GM12872 (cell line): Measurements from ENCODE around the gene OSBP2.

Experiments used
- CTCF ChIP-seq: IDR thresholded peaks from 3 replicates; pipeline ENCODE4 v1.5.1; 2011; ENCODE audit warnings: low read depth, mild to moderate bottlenecking, low read length, moderate library complexity; ENCODE audit not compliant: insufficient read depth

Gene OSBP2

GRCh38 chr22:30755759-30756124, 61.1 kb downstream of the OSBP2 start:
- no peak for TF ChIP-seq CTCF

GRCh38 chr22:30763815-30764673, 69.4 kb downstream of the OSBP2 start:
- TF ChIP-seq CTCF, result peak; percentile 68

- no peak for TF ChIP-seq CTCF
Observed at GRCh38 chr22:30767661-30768060, 73.0 kb downstream of the OSBP2 start.

GRCh38 chr22:30770716-30771115, 76.0 kb downstream of the OSBP2 start:
- no peak for TF ChIP-seq CTCF

GRCh38 chr22:30773919-30774318, 79.2 kb downstream of the OSBP2 start:
- no peak for TF ChIP-seq CTCF

- no peak for TF ChIP-seq CTCF
Observed at GRCh38 chr22:30774566-30774965, 79.9 kb downstream of the OSBP2 start.

- no peak for TF ChIP-seq CTCF
Observed at GRCh38 chr22:30776476-30776875, 81.8 kb downstream of the OSBP2 start.
